ENCODE results near the gene THEM5.

GRCh38 chr1:151867765-151868411 lies 14.4 kb upstream of the THEM5 start:
- TF ChIP-seq CTCF (IDR thresholded peaks at IDR 0.05; ENCODE audit: low read length), result no peak
- TF ChIP-seq EZH2 (optimal IDR thresholded peaks at IDR 0.05; ENCODE audit: low read depth, low read length), result no peak
- TF ChIP-seq EZH2phosphoT487 (IDR thresholded peaks at IDR 0.05; ENCODE audit: low read length), result no peak

All from MM.1S (cell line).